Stimulated activated effector memory CD8-positive, alpha-beta T cell treated with anti-CD3 and anti-CD28 coated beads, Interleukin-12 subunit alpha, Interleukin-12 subunit beta, amount 100 ng/mL, for 72 hours (primary cell): ENCODE data around the gene KCNV2.

Experiments used
- ATAC-seq: fragments of 150-1000 bp; cut with Tn5 transposase; 2 replicates; pipeline ENCODE4 v1.10.0; 2021
- DNase-seq, 2 donors: peaks; one replicate each; pipeline ENCODE4 v3.0.0; 2021 to 2022; ENCODE audit warnings: low spot score in 2 of 2
- H3K27ac Mint-ChIP-seq: one replicate; pipeline ENCODE4 v1.8.0; 2022; ENCODE audit warnings: mild to moderate bottlenecking, mixed read lengths
- H3K36me3 Mint-ChIP-seq: one replicate; pipeline ENCODE4 v1.8.0; 2022; ENCODE audit warnings: mild to moderate bottlenecking, mixed read lengths
- H3K4me1 Mint-ChIP-seq: one replicate; pipeline ENCODE4 v1.8.0; 2022; ENCODE audit warnings: mixed read lengths
- H3K4me3 Mint-ChIP-seq: one replicate; pipeline ENCODE4 v1.8.0; 2022; ENCODE audit warnings: mild to moderate bottlenecking, mixed read lengths
- H3K9me3 Mint-ChIP-seq: one replicate; pipeline ENCODE4 v1.8.0; 2022; ENCODE audit warnings: mixed read lengths

KCNV2 gene

GRCh38 chr9:2717385-2717784 is at the start of gene KCNV2:
KCNV2 (plus strand) TSS chr9:2717510; CDS start chr9:2717740, 230 bp downstream.
- DNase-seq (no peak), ATAC-seq (no peak)
- Mint-ChIP-seq H3K9me3 (peaks cover 8% of the 10 kb centered on the region), H3K27ac (peak within 1 kb of the TSS; percentile 15), H3K4me3 (no peak within 1 kb of the TSS), H3K36me3 (peaks cover 5% of the 10 kb centered on the region), H3K4me1 (no peaks in the 10 kb centered on the region)

- H3K27ac Mint-ChIP-seq: no peak overlapping the region
- no peak for DNase-seq
- ATAC-seq: no peak
- no peaks in the 10 kb centered on the region for H3K9me3 Mint-ChIP-seq
- no peak overlapping the region for H3K4me3 Mint-ChIP-seq
- peaks cover 6% of the 10 kb centered on the region for H3K4me1 Mint-ChIP-seq
- no peaks in the 10 kb centered on the region for H3K36me3 Mint-ChIP-seq
Measured at GRCh38 chr9:2673161-2673560, 44.1 kb upstream of the KCNV2 start.

GRCh38 chr9:2674141-2674824 is 43.0 kb upstream of the KCNV2 start:
- H3K36me3 Mint-ChIP-seq: no peaks in the 10 kb centered on the region
- H3K9me3 Mint-ChIP-seq: no peaks in the 10 kb centered on the region
- no peak for DNase-seq
- H3K27ac Mint-ChIP-seq: no peak overlapping the region
- H3K4me1 Mint-ChIP-seq: peaks cover 6% of the 10 kb centered on the region
- H3K4me3 Mint-ChIP-seq: no peak overlapping the region
- ATAC-seq: no peak

- no peaks in the 10 kb centered on the region for H3K36me3 Mint-ChIP-seq
Measured at GRCh38 chr9:2675834-2676233, 41.5 kb upstream of the KCNV2 start.

GRCh38 chr9:2676466-2676865 is 40.8 kb upstream of the KCNV2 start:
- no peak for ATAC-seq
- Mint-ChIP-seq H3K27ac (no peak overlapping the region), H3K4me3 (no peak overlapping the region), H3K4me1 (peaks cover 6% of the 10 kb centered on the region), H3K36me3 (no peaks in the 10 kb centered on the region), H3K9me3 (peaks cover 4% of the 10 kb centered on the region)
- no peak for DNase-seq

More at GRCh38 chr9:2675834-2676233, 41.5 kb upstream of the KCNV2 start:
- ATAC-seq: no peak
- no peak for DNase-seq
- Mint-ChIP-seq H3K9me3 (peaks cover 4% of the 10 kb centered on the region), H3K27ac (no peak overlapping the region), H3K4me3 (no peak overlapping the region), H3K4me1 (peaks cover 6% of the 10 kb centered on the region)

GRCh38 chr9:2677915-2678889 is 39.1 kb upstream of the KCNV2 start:
- Mint-ChIP-seq H3K36me3 (no peaks in the 10 kb centered on the region), H3K9me3 (peaks cover 4% of the 10 kb centered on the region), H3K4me3 (no peak overlapping the region), H3K27ac (no peak overlapping the region), H3K4me1 (peaks cover 6% of the 10 kb centered on the region)
- DNase-seq (no peak), ATAC-seq (peak; percentile 72)

- H3K36me3 Mint-ChIP-seq: no peaks in the 10 kb centered on the region
- DNase-seq (no peak), ATAC-seq (peak; percentile 66)
- no peak overlapping the region for H3K4me3 Mint-ChIP-seq
- peaks cover 6% of the 10 kb centered on the region for H3K4me1 Mint-ChIP-seq
- no peak overlapping the region for H3K27ac Mint-ChIP-seq
- H3K9me3 Mint-ChIP-seq: peaks cover 4% of the 10 kb centered on the region
Measured at GRCh38 chr9:2679011-2679410, 38.3 kb upstream of the KCNV2 start.

GRCh38 chr9:2681981-2682380 is 35.3 kb upstream of the KCNV2 start:
- Mint-ChIP-seq H3K36me3 (no peaks in the 10 kb centered on the region), H3K4me3 (no peak overlapping the region), H3K9me3 (peaks cover 4% of the 10 kb centered on the region), H3K27ac (no peak overlapping the region), H3K4me1 (peaks cover 6% of the 10 kb centered on the region)
- DNase-seq: no peak
- no peak for ATAC-seq

GRCh38 chr9:2686911-2687310 is 30.4 kb upstream of the KCNV2 start:
- DNase-seq (no peak), ATAC-seq (no peak)
- H3K4me1 Mint-ChIP-seq: no peaks in the 10 kb centered on the region
- no peaks in the 10 kb centered on the region for H3K9me3 Mint-ChIP-seq
- H3K27ac Mint-ChIP-seq: no peak overlapping the region
- no peaks in the 10 kb centered on the region for H3K36me3 Mint-ChIP-seq
- no peak overlapping the region for H3K4me3 Mint-ChIP-seq

GRCh38 chr9:2688636-2689035 is 28.7 kb upstream of the KCNV2 start:
- H3K27ac Mint-ChIP-seq: no peak overlapping the region
- DNase-seq: no peak
- H3K36me3 Mint-ChIP-seq: no peaks in the 10 kb centered on the region
- no peak for ATAC-seq
- H3K4me1 Mint-ChIP-seq: no peaks in the 10 kb centered on the region
- H3K4me3 Mint-ChIP-seq: no peak overlapping the region
- no peaks in the 10 kb centered on the region for H3K9me3 Mint-ChIP-seq

- no peak for DNase-seq
Measured at GRCh38 chr9:2691212-2691611, 26.1 kb upstream of the KCNV2 start.

GRCh38 chr9:2691626-2692025 is 25.7 kb upstream of the KCNV2 start:
- Mint-ChIP-seq H3K36me3 (no peaks in the 10 kb centered on the region), H3K9me3 (no peaks in the 10 kb centered on the region), H3K4me3 (no peak overlapping the region), H3K4me1 (no peaks in the 10 kb centered on the region), H3K27ac (no peak overlapping the region)
- no peak for DNase-seq
- ATAC-seq: no peak

More at GRCh38 chr9:2691212-2691611, 26.1 kb upstream of the KCNV2 start:
- Mint-ChIP-seq H3K4me3 (no peak overlapping the region), H3K27ac (no peak overlapping the region), H3K4me1 (no peaks in the 10 kb centered on the region), H3K9me3 (no peaks in the 10 kb centered on the region), H3K36me3 (no peaks in the 10 kb centered on the region)
- ATAC-seq: no peak

- DNase-seq: no peak
- no peaks in the 10 kb centered on the region for H3K9me3 Mint-ChIP-seq
- ATAC-seq: no peak
- H3K27ac Mint-ChIP-seq: no peak overlapping the region
- H3K4me1 Mint-ChIP-seq: no peaks in the 10 kb centered on the region
- no peak overlapping the region for H3K4me3 Mint-ChIP-seq
- H3K36me3 Mint-ChIP-seq: no peaks in the 10 kb centered on the region
Measured at GRCh38 chr9:2693056-2693455, 24.3 kb upstream of the KCNV2 start.

GRCh38 chr9:2697492-2697891 is 19.8 kb upstream of the KCNV2 start:
- no peaks in the 10 kb centered on the region for H3K9me3 Mint-ChIP-seq
- no peaks in the 10 kb centered on the region for H3K36me3 Mint-ChIP-seq
- ATAC-seq: no peak
- DNase-seq: no peak
- H3K4me3 Mint-ChIP-seq: no peak overlapping the region
- H3K27ac Mint-ChIP-seq: no peak overlapping the region
- no peaks in the 10 kb centered on the region for H3K4me1 Mint-ChIP-seq

GRCh38 chr9:2700398-2700797 is 16.9 kb upstream of the KCNV2 start:
- H3K9me3 Mint-ChIP-seq: no peaks in the 10 kb centered on the region
- H3K36me3 Mint-ChIP-seq: no peaks in the 10 kb centered on the region
- no peaks in the 10 kb centered on the region for H3K4me1 Mint-ChIP-seq
- H3K27ac Mint-ChIP-seq: no peak overlapping the region
- ATAC-seq (no peak), DNase-seq (no peak)
- no peak overlapping the region for H3K4me3 Mint-ChIP-seq
